Neural progenitor cell (in vitro differentiated cells): ENCODE results near the gene CBLC.

Source experiments
- CTCF ChIP-seq: fragments of 200-600 bp; sonication (generic); IDR thresholded peaks from 2 replicates; pipeline ENCODE4 v1.5.1; 2017; ENCODE audit warnings: antibody characterized with exemption, mild to moderate bottlenecking
- EZH2phosphoT487 ChIP-seq: fragments of 200-600 bp; sonication (generic); IDR thresholded peaks from 2 replicates; pipeline ENCODE4 v1.6.1; 2017; ENCODE audit warnings: antibody characterized with exemption

GRCh38 chr19:44785993-44786392, 8.3 kb downstream of the CBLC start:
- TF ChIP-seq CTCF (no peak), EZH2phosphoT487 (no peak)
